Panc1 (cell line): ENCODE measurements around the gene LGALS16. TPM values are rescaled to one million over a fixed set of nuclear protein-coding genes. Genes with fewer than 3 reads are reported as not detected.

Experiments used
- ATAC-seq: fragments of 200-7000 bp; cut with Tn5 transposase; 2 replicates; pipeline ENCODE4 v1.9.1; 2020; ENCODE audit warnings: mild to moderate bottlenecking, moderate library complexity
- BruUV-seq: library from RNA; stranded (reverse); fragments of 400-500 nt; replicated peaks from 2 replicates; lab custom pipeline; 2021; lab: Mats Ljungman, UMichigan
- CTCF ChIA-PET: fragments of 300-600 bp; sonication (Branson Sonifier 250); formaldehyde crosslinking; loops from one replicate; lab custom pipeline; 2022; ENCODE audit warnings: antibody characterized with exemption; lab: Charles Lee
- POLR2A ChIA-PET: fragments of 300-600 bp; sonication (Branson Sonifier 250); formaldehyde crosslinking; loops from one replicate; lab custom pipeline; 2022; ENCODE audit warnings: antibody characterized with exemption; lab: Charles Lee
- DNase-seq: peaks from one replicate; pipeline ENCODE4 v3.0.0-alpha.2; 2010; ENCODE audit warnings: low read depth, low spot score
- H3K27ac ChIP-seq: 2 replicates; pipeline ENCODE4 v1.5.1; 2011; ENCODE audit warnings: mild to moderate bottlenecking, low read length, inconsistent platforms
- H3K27me3 ChIP-seq: fragments of 200-500 bp; sonication (Bioruptor generic); 2 replicates; pipeline ENCODE4 v1.6.0; 2014; ENCODE audit warnings: low read length, inconsistent platforms; ENCODE audit not compliant: control insufficient read depth, insufficient read depth
- H3K36me3 ChIP-seq: fragments of 200-500 bp; sonication (Bioruptor generic); 2 replicates; pipeline ENCODE4 v1.5.1; 2014; ENCODE audit warnings: inconsistent platforms, mild to moderate bottlenecking, low read length, moderate library complexity; ENCODE audit not compliant: control insufficient read depth, insufficient read depth
- H3K4me1 ChIP-seq: 2 replicates; pipeline ENCODE4 v1.5.1; 2011; ENCODE audit warnings: inconsistent platforms, mild to moderate bottlenecking, low read length, moderate library complexity; ENCODE audit not compliant: control insufficient read depth, insufficient read depth
- H3K4me3 ChIP-seq, 2 experiments: 2 replicates each; pipeline ENCODE4 v1.5.1; 2011 to 2012; ENCODE audit warnings: low read depth in 2 of 2, low read length in 2 of 2, mild to moderate bottlenecking in 2 of 2, inconsistent platforms in 1 of 2, moderate library complexity in 1 of 2
- H3K9me3 ChIP-seq: fragments of 200-500 bp; sonication (Bioruptor generic); 2 replicates; pipeline ENCODE4 v1.5.1; 2014; ENCODE audit warnings: low read depth, mild to moderate bottlenecking, inconsistent platforms, low read length, moderate library complexity; ENCODE audit not compliant: control insufficient read depth, insufficient read depth
- CTCF ChIP-seq: fragments of 450-650 bp; IDR thresholded peaks from 2 replicates; pipeline ENCODE4 v1.5.1; 2017; ENCODE audit warnings: mild to moderate bottlenecking
- POLR2AphosphoS5 ChIP-seq: IDR thresholded peaks from 2 replicates; pipeline ENCODE4 v1.6.1; 2012; ENCODE audit warnings: mild to moderate bottlenecking, low read depth, low read length, moderate library complexity
- REST ChIP-seq, 2 experiments: IDR thresholded peaks; 2 replicates each; pipeline ENCODE4 v1.6.1; 2011 to 2012; ENCODE audit warnings: low read depth in 2 of 2, control low read depth in 1 of 2, low read length in 1 of 2, mild to moderate bottlenecking in 1 of 2, moderate library complexity in 1 of 2; ENCODE audit not compliant: insufficient read depth in 1 of 2
- SIN3A ChIP-seq: IDR thresholded peaks from 2 replicates; pipeline ENCODE4 v1.6.1; 2012; ENCODE audit warnings: low read depth, mild to moderate bottlenecking, low read length, moderate library complexity, borderline replicate concordance; ENCODE audit not compliant: insufficient read depth
- TCF7L2 ChIP-seq: IDR thresholded peaks from 2 replicates; pipeline ENCODE4 v1.6.1; 2011; ENCODE audit warnings: mild to moderate bottlenecking, low read depth, low read length, inconsistent platforms
- in situ Hi-C: cut with HindIII; loops from 2 replicates; pipeline ENCODE4 v1.10.0; 2016; ENCODE audit warnings: low sequenced_read_pairs, low pct_unique_long_range_greater_than_20kb
- intact Hi-C: fragments of 100-400 bp; cut with micrococcal nuclease; formaldehyde crosslinking; loops from one replicate; pipeline ENCODE4 v1.10.0; 2022; ENCODE audit not compliant: unreplicated experiment
- total RNA-seq: library from RNA; stranded (reverse); gene quantifications from one replicate; pipeline ENCODE4 v1.2.1, GENCODE V29; 2021; ENCODE audit not compliant: unreplicated experiment

The LGALS16 gene
- total RNA-seq, 1 experiment from 2014 or later, result not detected

GRCh38 chr19:39645800-39646411, 9.8 kb upstream of the LGALS16 start:
- BruUV-seq, result no TSS peak

GRCh38 chr19:39647918-39648317, 7.8 kb upstream of the LGALS16 start:
- Histone ChIP-seq H3K27ac (no peak overlapping the region), H3K36me3 (no peaks in the 10 kb centered on the region), H3K9me3 (no peaks in the 10 kb centered on the region), H3K4me3 (no peak overlapping the region), H3K4me1 (no peaks in the 10 kb centered on the region), H3K27me3 (peaks cover 56% of the 10 kb centered on the region)
- ATAC-seq, result peak; percentile 27; the same call in 1 of the 2 replicates
- DNase-seq, result no peak
- POLR2A ChIA-PET, result no interaction called here
- TF ChIP-seq CTCF, result no peak
- TF ChIP-seq REST (IDR thresholded peaks at IDR 0.05; ENCODE audit: insufficient read depth in 1 of 2, low read depth in 2 of 2, low read length in 1 of 2), result no peak
- TF ChIP-seq POLR2AphosphoS5, result no peak
- TF ChIP-seq TCF7L2, result no peak
- TF ChIP-seq SIN3A, result no peak
- CTCF ChIA-PET, result interaction anchor here (1.3 kb wide), 1 partner anchor 21 kb away, joined by 4 read pairs; no protein-coding TSS in a partner anchor
- BruUV-seq, result no TSS peak
- intact Hi-C loops (no loop called here), in situ Hi-C loops (no loop called here)

More at GRCh38 chr19:39645800-39646411, 9.8 kb upstream of the LGALS16 start:
- intact Hi-C loops, result no loop called here
- CTCF ChIA-PET, result interaction anchor here (1.4 kb wide), 1 partner anchor 18 kb away, joined by 4 read pairs; no protein-coding TSS in a partner anchor
- Histone ChIP-seq H3K4me3 (no peak overlapping the region), H3K27ac (no peak overlapping the region), H3K36me3 (no peaks in the 10 kb centered on the region), H3K27me3 (peaks cover 71% of the 10 kb centered on the region), H3K4me1 (no peaks in the 10 kb centered on the region), H3K9me3 (no peaks in the 10 kb centered on the region)
- ATAC-seq, result no peak
- in situ Hi-C loops, result no loop called here
- POLR2A ChIA-PET, result interaction anchor here (0.6 kb wide), 1 partner anchor 17 kb away, joined by 8 read pairs; no protein-coding TSS in a partner anchor
- TF ChIP-seq CTCF, result peak; percentile 19; the same call in 1 of the 2 replicates
- no peak for TF ChIP-seq SIN3A
- no peak for DNase-seq
